Measurements from ENCODE around the gene C16orf90. TPM values are rescaled to one million over a fixed set of nuclear protein-coding genes. Genes with fewer than 3 reads are reported as not detected.

The C16orf90 gene
- total RNA-seq, 4 donors from 2014 or later: not detected

- Histone ChIP-seq H3K36me3 (no peaks in the 10 kb centered on the region), H3K27ac (no peak overlapping the region), H3K4me3 (no peak overlapping the region), H3K4me1 (peaks cover 10 to 34% (median 20%) of the 10 kb centered on the region in 3 donors), H3K27me3 (no peaks in the 10 kb centered on the region), H3K9me3 (no peaks in the 10 kb centered on the region)
- 88 to 94% methylated on average over 3 to 4 of the region's 4 CpGs for WGBS, 2 donors
- TF ChIP-seq CTCF (IDR thresholded peaks at IDR 0.05) (no peak), POLR2A (IDR thresholded peaks at IDR 0.05) (no peak)
- no peak for DNase-seq
- intact Hi-C loops (cut with DNase I): no loop called here
Observed at GRCh38 chr16:3497771-3498170, 2.5 kb upstream of the C16orf90 start.

GRCh38 chr16:3496386-3496785, 1.1 kb upstream of the C16orf90 start:
- no peak for TF ChIP-seq POLR2A (IDR thresholded peaks at IDR 0.05)
- no peak for TF ChIP-seq CTCF (IDR thresholded peaks at IDR 0.05)
- intact Hi-C loops (cut with DNase I): no loop called here
- Histone ChIP-seq H3K36me3 (no peaks in the 10 kb centered on the region), H3K4me1 (peaks cover 3 to 21% (median 7%) of the 10 kb centered on the region in 3 donors), H3K4me3 (no peak overlapping the region), H3K9me3 (no peaks in the 10 kb centered on the region), H3K27me3 (no peaks in the 10 kb centered on the region), H3K27ac (no peak overlapping the region)
- WGBS, 2 donors: 92 to 93% methylated on average over 12 to 18 of the region's 30 CpGs
- no peak for DNase-seq

DNA sequence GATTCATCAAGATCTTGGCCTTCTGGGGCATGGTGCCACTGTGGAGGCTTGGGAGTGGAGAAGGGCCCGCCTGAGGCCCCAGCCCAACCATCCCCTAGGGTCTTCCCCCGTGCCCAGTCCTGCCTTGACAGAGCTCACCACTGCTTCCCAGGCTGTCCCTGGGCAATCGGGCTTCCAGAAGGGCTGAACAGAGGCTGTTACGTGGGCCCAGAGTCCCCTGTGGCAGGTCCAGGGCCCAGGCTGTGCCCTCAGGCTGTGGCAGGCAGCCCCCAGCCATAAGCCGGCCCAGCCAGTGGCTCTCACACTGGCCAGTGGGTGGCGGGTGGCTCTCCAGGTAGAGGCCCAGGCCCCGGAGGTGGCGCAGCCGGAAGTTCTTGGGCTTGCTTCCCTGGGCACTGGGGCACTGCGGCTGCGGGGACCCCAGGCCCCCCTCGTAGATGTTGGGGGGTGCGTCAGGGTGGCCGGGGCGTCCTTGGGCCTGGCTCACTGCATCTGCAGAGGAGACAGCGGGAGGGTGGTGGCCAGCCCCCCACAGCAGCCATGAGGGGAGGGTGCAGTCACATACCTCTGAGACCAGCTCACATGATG, 809 bp downstream of the C16orf90 start:
- intact Hi-C loops (cut with DNase I): no loop called here
- no peak for TF ChIP-seq CTCF (IDR thresholded peaks at IDR 0.05)
- WGBS, 2 donors: 83 to 100% methylated on average over 2 to 3 of the region's 16 CpGs

GRCh38 chr16:3492356-3492755, 2.9 kb downstream of the C16orf90 start:
- no peak for TF ChIP-seq POLR2A (IDR thresholded peaks at IDR 0.05)
- no peak for TF ChIP-seq CTCF (IDR thresholded peaks at IDR 0.05)
- no peaks in the 10 kb centered on the region for H3K9me3 ChIP-seq
- peaks cover 0 to 9% (median 0%) of the 10 kb centered on the region in 3 donors for H3K36me3 ChIP-seq
- WGBS, 2 donors: 94 to 100% methylated on average over 1 to 3 of the region's 10 CpGs
- no peak for DNase-seq
- intact Hi-C loops (cut with DNase I): no loop called here
- H3K27ac ChIP-seq: no peak overlapping the region
- H3K27me3 ChIP-seq: no peaks in the 10 kb centered on the region
- H3K4me3 ChIP-seq: no peak overlapping the region
- H3K4me1 ChIP-seq: peaks cover 0 to 14% (median 0%) of the 10 kb centered on the region in 3 donors

More for the DNA sequence above, 809 bp downstream of the C16orf90 start:
- Histone ChIP-seq H3K4me1 (peaks cover 0 to 14% (median 0%) of the 10 kb centered on the region in 3 donors), H3K27ac (no peak overlapping the region), H3K27me3 (no peaks in the 10 kb centered on the region), H3K4me3 (no peak overlapping the region), H3K9me3 (no peaks in the 10 kb centered on the region), H3K36me3 (no peaks in the 10 kb centered on the region)
- no peak for DNase-seq

DNA sequence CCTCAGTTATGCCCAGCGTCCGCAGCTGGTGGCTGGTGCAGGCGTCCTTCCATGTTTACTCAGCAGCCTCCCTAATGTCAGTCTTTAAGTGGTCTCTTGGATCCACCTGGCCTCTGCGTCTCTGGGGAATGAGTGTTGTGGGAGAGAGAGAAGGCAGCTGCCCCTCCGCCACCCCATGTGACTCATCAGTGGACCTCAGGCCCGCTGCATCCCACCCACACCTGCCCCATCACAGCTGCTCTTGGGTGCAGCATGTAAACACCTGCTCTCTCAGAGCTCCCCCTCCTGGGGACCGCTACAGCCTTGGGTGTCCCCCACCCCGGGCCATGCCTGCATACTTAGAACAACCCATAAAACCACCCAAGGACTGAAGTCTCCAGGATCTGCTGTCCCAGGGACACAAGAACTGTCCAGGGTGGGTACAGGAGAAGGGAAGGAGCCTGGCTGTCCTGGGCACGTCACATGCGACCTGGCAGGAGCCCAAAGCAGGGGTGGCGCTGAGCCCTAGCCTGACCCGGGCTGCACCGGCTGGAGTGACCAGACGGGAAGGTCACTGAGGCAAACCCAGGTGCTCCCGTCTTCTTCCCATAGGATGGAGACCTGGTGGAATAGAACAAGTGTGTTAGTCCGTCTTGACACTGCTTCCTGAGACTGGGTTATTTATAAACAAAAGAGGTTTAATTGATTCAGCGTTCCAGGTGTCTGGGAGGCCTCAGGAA, 4.2 kb downstream of the C16orf90 start:
- Histone ChIP-seq H3K36me3 (peaks cover 1 to 21% (median 9%) of the 10 kb centered on the region in 3 donors), H3K9me3 (no peaks in the 10 kb centered on the region), H3K27me3 (no peaks in the 10 kb centered on the region), H3K4me3 (no peak overlapping the region), H3K4me1 (peaks cover 0 to 14% (median 0%) of the 10 kb centered on the region in 3 donors), H3K27ac (no peak overlapping the region)
- WGBS, 2 donors: 54 to 63% methylated on average over 12 to 13 of the region's 17 CpGs
- DNase-seq: no peak
- intact Hi-C loops (cut with DNase I): no loop called here
- no peak for TF ChIP-seq CTCF (IDR thresholded peaks at IDR 0.05)
- TF ChIP-seq POLR2A (IDR thresholded peaks at IDR 0.05): no peak
